Right ventricle myocardium inferior (tissue), 1 donor: ENCODE results near the gene TMEM30A. TPM values are rescaled to one million over a fixed set of nuclear protein-coding genes. Genes with fewer than 3 reads are reported as not detected.

Experiments
- ATAC-seq: fragments of 200-7000 bp; cut with Tn5 transposase; one replicate; pipeline ENCODE4 v1.9.1; 2020; ENCODE audit warnings: mild to moderate bottlenecking, moderate library complexity
- DNase-seq: peaks from one replicate; pipeline ENCODE4 v3.0.0; 2021; ENCODE audit errors: missing footprints
- intact Hi-C: fragments of 100-400 bp; cut with DNase I; formaldehyde crosslinking; loops from one replicate; pipeline ENCODE4 v1.11.0; 2022
- total RNA-seq: library from RNA; stranded (reverse); fragmentation: NEBNext Ultra II Directional; extraction: Animal tissue kit (Norgen Biotek cat#: 25700); gene quantifications from one replicate; pipeline ENCODE4 v1.2.1, GENCODE V29; 2021
- donor health status: DM: no; HTN: yes; CAD: no; lungs with severe emphysema.

Gene TMEM30A
- total RNA-seq, 1 donor from 2014 or later, result 45.2 TPM

- intact Hi-C loops, result no loop called here
- peak; percentile 56 for DNase-seq
Measured at GRCh38 chr6:75234126-75234865, 50.3 kb downstream of the TMEM30A start.

GRCh38 chr6:75233092-75233615 is 51.4 kb downstream of the TMEM30A start:
- intact Hi-C loops, result no loop called here
- DNase-seq, result no peak
- ATAC-seq, result no peak

More at GRCh38 chr6:75234126-75234865, 50.3 kb downstream of the TMEM30A start:
- ATAC-seq, result no peak

- no peak for ATAC-seq
Measured at GRCh38 chr6:75230484-75231325, 53.9 kb downstream of the TMEM30A start.

GRCh38 chr6:75224303-75224926 is 60.2 kb downstream of the TMEM30A start:
- intact Hi-C loops, result no loop called here
- DNase-seq (no peak), ATAC-seq (no peak)

More at GRCh38 chr6:75230484-75231325, 53.9 kb downstream of the TMEM30A start:
- intact Hi-C loops, result no loop called here
- no peak for DNase-seq

GRCh38 chr6:75223428-75223827 is 61.2 kb downstream of the TMEM30A start:
- ATAC-seq, result no peak

GRCh38 chr6:75222261-75222660 is 62.3 kb downstream of the TMEM30A start:
- intact Hi-C loops, result no loop called here
- DNase-seq, result no peak
- peak; percentile 46 for ATAC-seq

More at GRCh38 chr6:75223428-75223827, 61.2 kb downstream of the TMEM30A start:
- intact Hi-C loops, result no loop called here
- no peak for DNase-seq

GRCh38 chr6:75221116-75221515 is 63.5 kb downstream of the TMEM30A start:
- intact Hi-C loops, result no loop called here
- ATAC-seq (no peak), DNase-seq (no peak)

GRCh38 chr6:75220357-75220756 is 64.2 kb downstream of the TMEM30A start:
- ATAC-seq (no peak), DNase-seq (no peak)
- intact Hi-C loops, result no loop called here

- ATAC-seq (no peak), DNase-seq (no peak)
- intact Hi-C loops, result loop anchor here (10.0 kb wide), 1 partner anchor 1544 kb away; no protein-coding TSS in a partner anchor
Measured at GRCh38 chr6:75219263-75219662, 65.3 kb downstream of the TMEM30A start.

- intact Hi-C loops, result loop anchor here (10.0 kb wide), 1 partner anchor 1542 kb away; no protein-coding TSS in a partner anchor
- ATAC-seq (peak; percentile 71), DNase-seq (no peak)
Measured at GRCh38 chr6:75217193-75217592, 67.4 kb downstream of the TMEM30A start.

GRCh38 chr6:75215291-75215690 is 69.3 kb downstream of the TMEM30A start:
- DNase-seq (no peak), ATAC-seq (no peak)
- intact Hi-C loops, result loop anchor here (10.0 kb wide), 1 partner anchor 1540 kb away; no protein-coding TSS in a partner anchor

- no peak for ATAC-seq
- no peak for DNase-seq
- intact Hi-C loops, result loop anchor here (10.0 kb wide), 1 partner anchor 1539 kb away; no protein-coding TSS in a partner anchor
Measured at GRCh38 chr6:75213732-75214131, 70.9 kb downstream of the TMEM30A start.

GRCh38 chr6:75213112-75213511 is 71.5 kb downstream of the TMEM30A start:
- no peak for DNase-seq
- intact Hi-C loops, result loop anchor here (10.0 kb wide), 1 partner anchor 1538 kb away; no protein-coding TSS in a partner anchor
- no peak for ATAC-seq

- no peak for DNase-seq
- no peak for ATAC-seq
- intact Hi-C loops, result loop anchor here (10.0 kb wide), 1 partner anchor 1537 kb away; no protein-coding TSS in a partner anchor
Measured at GRCh38 chr6:75211920-75212590, 72.5 kb downstream of the TMEM30A start.

GRCh38 chr6:75210885-75211739 is 73.5 kb downstream of the TMEM30A start:
- no peak for ATAC-seq
- intact Hi-C loops, result loop anchor here (10.0 kb wide), 1 partner anchor 1536 kb away; no protein-coding TSS in a partner anchor
- no peak for DNase-seq

- ATAC-seq (no peak), DNase-seq (no peak)
- intact Hi-C loops, result loop anchor here (2.0 to 10.0 kb wide), 7 partner anchors 214 to 1470 kb away; no protein-coding TSS in a partner anchor
Measured at GRCh38 chr6:75209184-75209723, 75.3 kb downstream of the TMEM30A start.
